H1 (cell line): ENCODE measurements around the gene FBXL5. TPM values are rescaled to one million over a fixed set of nuclear protein-coding genes. Genes with fewer than 3 reads are reported as not detected.

Experiments used
- CTCF ChIA-PET: fragments of 300-600 bp; sonication (Branson Sonifier 250); formaldehyde crosslinking; loops from one replicate; lab custom pipeline; 2021; ENCODE audit not compliant: partially characterized antibody; lab: Charles Lee
- POLR2A ChIA-PET: fragments of 300-600 bp; sonication (Branson Sonifier 250); formaldehyde crosslinking; loops from one replicate; lab custom pipeline; 2021; ENCODE audit warnings: inconsistent platforms; ENCODE audit not compliant: partially characterized antibody; lab: Charles Lee
- DNase-seq, 2 experiments: peaks; one replicate each; pipeline versions ENCODE4 v3.0.0 to v3.0.0-alpha.2; 2010 to 2022; ENCODE audit warnings: low spot score in 2 of 2, low read depth in 1 of 2, mixed read lengths in 1 of 2
- FAIRE-seq: peaks from 2 replicates; lab custom pipeline; 2011; peaks lifted over from hg19 to GRCh38; lab: Jason Lieb, UNC
- H2AFZ ChIP-seq: 2 replicates; pipeline ENCODE4 v1.8.1; 2012; ENCODE audit warnings: low read length, inconsistent platforms
- H2AK5ac ChIP-seq: 2 replicates; pipeline ENCODE4 v1.6.1; 2013; ENCODE audit warnings: low read depth, low read length
- H2BK120ac ChIP-seq: replicated peaks from 2 replicates; pipeline ENCODE3; 2013; ENCODE audit warnings: low read depth, low read length, inconsistent platforms
- H2BK12ac ChIP-seq: 2 replicates; pipeline ENCODE4 v1.6.1; 2013; ENCODE audit warnings: low read depth, low read length
- H2BK15ac ChIP-seq: 2 replicates; pipeline ENCODE4 v1.6.1; 2013; ENCODE audit warnings: low read length
- H2BK20ac ChIP-seq: 2 replicates; pipeline ENCODE4 v1.6.1; 2013; ENCODE audit warnings: low read length
- H2BK5ac ChIP-seq: 2 replicates; pipeline ENCODE4 v1.6.1; 2013; ENCODE audit warnings: low read depth, low read length
- H3K14ac ChIP-seq: 2 replicates; pipeline ENCODE4 v1.6.1; 2013; ENCODE audit warnings: inconsistent platforms; ENCODE audit not compliant: insufficient read length
- H3K18ac ChIP-seq: 2 replicates; pipeline ENCODE4 v1.6.1; 2013; ENCODE audit warnings: low read length; ENCODE audit errors: extremely low read depth
- H3K23ac ChIP-seq: 2 replicates; pipeline ENCODE4 v1.6.1; 2013; ENCODE audit warnings: inconsistent platforms; ENCODE audit not compliant: insufficient read length
- H3K23me2 ChIP-seq: 2 replicates; pipeline ENCODE4 v1.6.1; 2013; ENCODE audit warnings: low read depth, low read length
- H3K27ac ChIP-seq: 2 replicates; pipeline ENCODE4 v1.6.1; 2011; ENCODE audit warnings: low read depth, low read length, inconsistent platforms
- H3K27me3 ChIP-seq, 4 experiments: replicated peaks in 1 of 4; 1 replicate in 1 of 4; 2 replicates in 3 of 4; pipeline versions ENCODE4 v1.6.1 to v1.8.1; 2011 to 2013; ENCODE audit warnings: low read length in 3 of 4, mild to moderate bottlenecking in 3 of 4, inconsistent platforms in 2 of 4, mixed read lengths in 2 of 4, moderate library complexity in 1 of 4; ENCODE audit not compliant: control insufficient read depth in 3 of 4, insufficient read depth in 3 of 4; ENCODE audit errors: extremely low read depth in 1 of 4
- H3K36me3 ChIP-seq, 4 experiments: 2 replicates each; pipeline versions ENCODE4 v1.6.1 to v1.8.1; 2011 to 2013; ENCODE audit warnings: mild to moderate bottlenecking in 4 of 4, low read length in 3 of 4, moderate library complexity in 2 of 4, control low read depth in 1 of 4, inconsistent platforms in 1 of 4; ENCODE audit not compliant: insufficient read depth in 4 of 4, control insufficient read depth in 2 of 4
- H3K4ac ChIP-seq: replicated peaks from 2 replicates; pipeline ENCODE3; 2013; ENCODE audit warnings: low read length, low read depth, mixed read lengths, inconsistent platforms; ENCODE audit not compliant: insufficient read length
- H3K4me1 ChIP-seq, 4 experiments: replicated peaks in 1 of 4; 1 replicate in 1 of 4; 2 replicates in 3 of 4; pipeline versions ENCODE4 v1.6.1 to v1.8.1; 2011 to 2013; ENCODE audit warnings: low read length in 3 of 4, inconsistent platforms in 2 of 4, mixed read lengths in 1 of 4; ENCODE audit not compliant: insufficient read depth in 4 of 4, control insufficient read depth in 3 of 4
- H3K4me2 ChIP-seq, 2 experiments: 2 replicates each; pipeline versions ENCODE4 v1.6.1 to v1.8.1; 2011 to 2013; ENCODE audit warnings: low read depth in 2 of 2, low read length in 2 of 2, control low read depth in 1 of 2, inconsistent platforms in 1 of 2, mild to moderate bottlenecking in 1 of 2; ENCODE audit not compliant: insufficient read depth in 1 of 2
- H3K4me3 ChIP-seq, 4 experiments: fragments of 200-600, 300-600 bp in 1 of 4; sonication (generic), shearing (Covaris generic), sonication (Bioruptor Twin) in 1 of 4; 2 replicates each; pipeline versions ENCODE4 v1.5.1 to v1.8.1; 2011 to 2016; ENCODE audit warnings: low read length in 4 of 4, low read depth in 3 of 4, control low read depth in 2 of 4, inconsistent platforms in 2 of 4, mild to moderate bottlenecking in 2 of 4, mixed read lengths in 1 of 4, moderate library complexity in 1 of 4; ENCODE audit not compliant: insufficient read depth in 2 of 4; ENCODE audit errors: extremely low read depth in 1 of 4
- H3K56ac ChIP-seq: replicated peaks from 2 replicates; pipeline ENCODE3; 2013; ENCODE audit warnings: low read depth, mild to moderate bottlenecking, mixed read lengths, low read length, inconsistent platforms; ENCODE audit not compliant: insufficient read length
- H3K79me1 ChIP-seq: 2 replicates; pipeline ENCODE4 v1.6.1; 2013; ENCODE audit warnings: low read depth, low read length, control low read depth
- H3K79me2 ChIP-seq, 2 experiments: 2 replicates each; pipeline versions ENCODE4 v1.6.1 to v1.8.1; 2012 to 2013; ENCODE audit warnings: low read length in 2 of 2, mild to moderate bottlenecking in 2 of 2, inconsistent platforms in 1 of 2; ENCODE audit not compliant: insufficient read depth in 2 of 2, control insufficient read depth in 1 of 2
- H3K9ac ChIP-seq, 4 experiments: replicated peaks in 1 of 4; 1 replicate in 1 of 4; 2 replicates in 3 of 4; pipeline versions ENCODE4 v1.6.1 to v1.8.1; 2011 to 2013; ENCODE audit warnings: low read depth in 3 of 4, low read length in 3 of 4, control low read depth in 2 of 4, mild to moderate bottlenecking in 2 of 4, moderate library complexity in 2 of 4, inconsistent platforms in 1 of 4; ENCODE audit errors: extremely low read depth in 1 of 4
- H3K9me3 ChIP-seq, 2 experiments: 2 replicates each; pipeline versions ENCODE4 v1.6.1 to v1.8.1; 2012 to 2013; ENCODE audit warnings: mild to moderate bottlenecking in 2 of 2, moderate library complexity in 2 of 2, control low read depth in 1 of 2, inconsistent platforms in 1 of 2, low read depth in 1 of 2, low read length in 1 of 2, mixed read lengths in 1 of 2; ENCODE audit not compliant: insufficient read depth in 2 of 2
- H4K20me1 ChIP-seq, 2 experiments: replicated peaks in 1 of 2; 2 replicates each; pipeline versions ENCODE3 to v1.8.1; 2011 to 2013; ENCODE audit warnings: inconsistent platforms in 2 of 2, low read length in 2 of 2, mild to moderate bottlenecking in 1 of 2; ENCODE audit not compliant: insufficient read depth in 2 of 2, control insufficient read depth in 1 of 2
- H4K5ac ChIP-seq: 2 replicates; pipeline ENCODE4 v1.6.1; 2013; ENCODE audit warnings: low read length, low read depth, mixed read lengths, inconsistent platforms; ENCODE audit not compliant: insufficient read length
- H4K8ac ChIP-seq: 2 replicates; pipeline ENCODE4 v1.8.0; 2013; ENCODE audit warnings: mild to moderate bottlenecking, moderate library complexity, low read length, inconsistent platforms; ENCODE audit not compliant: insufficient read depth; ENCODE audit errors: extremely low read depth
- H4K91ac ChIP-seq: replicated peaks from 2 replicates; pipeline ENCODE3; 2013; ENCODE audit warnings: low read length, mixed read lengths, inconsistent platforms; ENCODE audit not compliant: insufficient read length
- RNF2 ChIP-seq: fragments of 200-900, 300-1000 bp; sonication (generic); IDR thresholded peaks from 2 replicates; pipeline ENCODE4 v1.7.1; 2016; ENCODE audit warnings: borderline replicate concordance, low read depth, mild to moderate bottlenecking, antibody characterized with exemption, low read length; ENCODE audit not compliant: poor library complexity, severe bottlenecking; ENCODE audit errors: missing control alignments
- SIX5 ChIP-seq: IDR thresholded peaks from 2 replicates; pipeline ENCODE4 v1.6.1; 2011; ENCODE audit warnings: mild to moderate bottlenecking, low read depth, low read length
- SP2 ChIP-seq: IDR thresholded peaks from 2 replicates; pipeline ENCODE4 v1.6.1; 2012; ENCODE audit warnings: mild to moderate bottlenecking, low read length, inconsistent platforms
- WGBS, 2 experiments: shearing (Covaris generic) in 1 of 2; methylation state at CpG; one replicate each; pipeline versions ENCODE4 v1.1.6 to v1.1.7; 2013 to 2015; ENCODE audit warnings: low lambda C conversion rate in 2 of 2, mixed read lengths in 2 of 2, inconsistent platforms in 1 of 2, low coverage in 1 of 2, missing lambda C conversion rate in 1 of 2; ENCODE audit not compliant: insufficient replicate concordance in 2 of 2, insufficient coverage in 1 of 2, insufficient read length in 1 of 2; ENCODE audit errors: extremely low coverage in 1 of 2, missing lambda C conversion rate in 1 of 2; 5-methylcytosine and 5-hydroxymethylcytosine counted together
- polyA plus RNA-seq, 7 experiments: library from polyadenylated mRNA; depleted of rRNA in 3 of 7; stranded (reverse) in 5 of 7; unstranded in 2 of 7; fragments of >200 nt in 5 of 7; fragments of 200-250 nt in 2 of 7; gene quantifications; 1 replicate in 5 of 7; 2 replicates in 1 of 7; 4 replicates in 1 of 7; pipeline versions ENCODE4 v1.2.1 to v1.2.3, GENCODE V29; 2011 to 2013; ENCODE audit warnings: missing spikeins in 2 of 7, mixed read lengths in 2 of 7
- total RNA-seq: library from RNA; stranded (reverse); fragmentation: NEBNext Ultra II Directional; extraction: Animal tissue kit (Norgen Biotek cat#: 25700); gene quantifications from 2 replicates; pipeline ENCODE4 v1.2.1, GENCODE V29; 2021

FBXL5 gene
- total and polyA plus RNA-seq, 2 of the 8 experiments (the other 6 are each of a cell fraction or from before 2014, with no cell fraction given) = 34.6 to 62.7 TPM

DNA sequence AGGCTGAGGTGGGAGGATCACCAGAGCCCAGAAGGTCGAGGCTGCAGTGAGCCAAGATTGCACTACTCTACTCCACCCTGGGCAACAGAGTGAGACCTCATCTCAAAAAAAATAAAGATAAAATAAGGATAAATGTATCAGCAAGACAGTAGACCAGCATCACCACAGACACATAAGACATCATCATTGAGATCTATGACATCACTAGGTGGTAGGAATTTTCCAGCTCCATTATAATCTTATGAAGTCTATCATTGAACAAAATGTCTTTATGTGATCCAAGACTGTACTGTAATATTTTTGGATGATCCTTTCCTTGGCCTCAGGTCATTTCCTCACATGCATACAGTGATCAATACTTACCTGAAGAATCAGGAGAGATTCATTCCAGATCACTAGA, 18.2 kb upstream of the FBXL5 start:
- CTCF ChIA-PET = interaction anchor here (0.6 to 1.1 kb wide), 4 partner anchors 18 to 64 kb away, joined by 3 to 4 read pairs (median 3); no protein-coding TSS in a partner anchor
- 94% methylated on average over 1 of the region's 1 CpG; no CpG with 5 or more reads in 1 of the 2 experiments for WGBS, 2 experiments
- H2BK12ac ChIP-seq = no peak overlapping the region
- no peak overlapping the region for H3K9ac ChIP-seq
- no peaks in the 10 kb centered on the region for H3K79me1 ChIP-seq
- no peak overlapping the region for H3K18ac ChIP-seq
- H3K4me1 ChIP-seq = peaks cover 0 to 6% (median under 1%) of the 10 kb centered on the region in 4 experiments; a peak in 2 of 7 replicates
- H2BK120ac ChIP-seq = no peak overlapping the region
- no peak for TF ChIP-seq SIX5
- TF ChIP-seq SP2 = no peak
- no peak for TF ChIP-seq RNF2
- TF ChIP-seq, all 59 proteins: peak for 0
- Histone ChIP-seq H3K4me2 (no peak overlapping the region), H2BK5ac (no peak overlapping the region), H2BK20ac (no peak overlapping the region), H3K56ac (no peak overlapping the region), H2AFZ (no peak overlapping the region), H3K36me3 (peaks cover 0 to 11% (median 0%) of the 10 kb centered on the region in 4 experiments; a peak in 1 of 8 replicates), H3K27ac (no peak overlapping the region), H3K27me3 (no peaks in the 10 kb centered on the region), H2AK5ac (no peak overlapping the region), H2BK15ac (no peak overlapping the region), H4K20me1 (peaks cover 0 to 6% of the 10 kb centered on the region in 2 experiments), H3K23me2 (no peaks in the 10 kb centered on the region), H3K4me3 (no peak overlapping the region), H3K9me3 (no peaks in the 10 kb centered on the region), H3K14ac (no peak overlapping the region), H3K23ac (no peak overlapping the region), H4K91ac (no peak overlapping the region), H3K79me2 (peaks cover 0 to 64% of the 10 kb centered on the region in 2 experiments; a peak in 3 of 4 replicates), H3K4ac (no peak overlapping the region), H4K5ac (no peak overlapping the region), H4K8ac (no peak overlapping the region)
- FAIRE-seq = no peak
- POLR2A ChIA-PET = interaction anchor here (1.3 kb wide), 1 partner anchor 17 kb away, joined by 3 read pairs; no protein-coding TSS in a partner anchor
- no peak for DNase-seq
